Measurements from ENCODE around the gene CCDC68. TPM values are rescaled to one million over a fixed set of nuclear protein-coding genes. Genes with fewer than 3 reads are reported as not detected.

Gene CCDC68
- total and polyA plus RNA-seq, 3 donors from 2014 or later: 8.5 to 54.1 (median 35.7) TPM

GRCh38 chr18:54931152-54931551 lies 28.1 kb downstream of the CCDC68 start:
- no peak for TF ChIP-seq POLR2A (IDR thresholded peaks at IDR 0.05)
- H3K4me3 ChIP-seq: no peak overlapping the region

GRCh38 chr18:54928236-54928635 lies 31.0 kb downstream of the CCDC68 start:
- DNase-seq: no peak
- no peaks in the 10 kb centered on the region for H3K27me3 ChIP-seq
- no peak for TF ChIP-seq POLR2A (IDR thresholded peaks at IDR 0.05)
- no peak for TF ChIP-seq CTCF (IDR thresholded peaks at IDR 0.05)
- H3K36me3 ChIP-seq (ENCODE audit: low read depth, missing control alignments): no peaks in the 10 kb centered on the region
- intact Hi-C loops (cut with DNase I; ENCODE audit: low total_unique reads): no loop called here
- H3K9me3 ChIP-seq: no peaks in the 10 kb centered on the region
- H3K4me3 ChIP-seq: no peak overlapping the region
- no peaks in the 10 kb centered on the region for H3K4me1 ChIP-seq
- WGBS, 2 donors: 87 to 96% methylated on average over 2 of the region's 2 CpGs
- H3K27ac ChIP-seq: no peak overlapping the region

More at GRCh38 chr18:54931152-54931551, 28.1 kb downstream of the CCDC68 start:
- Histone ChIP-seq H3K4me1 (no peaks in the 10 kb centered on the region), H3K36me3 (ENCODE audit: low read depth, missing control alignments) (no peaks in the 10 kb centered on the region), H3K9me3 (no peaks in the 10 kb centered on the region), H3K27ac (no peak overlapping the region), H3K27me3 (no peaks in the 10 kb centered on the region)
- 93 to 100% methylated on average over 4 of the region's 4 CpGs for WGBS, 2 donors
- intact Hi-C loops (cut with DNase I; ENCODE audit: low total_unique reads): no loop called here
- DNase-seq: no peak

- Histone ChIP-seq H3K9me3 (no peaks in the 10 kb centered on the region), H3K4me1 (no peaks in the 10 kb centered on the region), H3K27ac (no peak overlapping the region), H3K36me3 (ENCODE audit: low read depth, missing control alignments) (no peaks in the 10 kb centered on the region), H3K4me3 (no peak overlapping the region), H3K27me3 (no peaks in the 10 kb centered on the region)
- WGBS, 2 donors: 94 to 96% methylated on average over 3 of the region's 3 CpGs
- no peak for DNase-seq
- TF ChIP-seq POLR2A (IDR thresholded peaks at IDR 0.05): no peak
- TF ChIP-seq CTCF (IDR thresholded peaks at IDR 0.05): no peak
- intact Hi-C loops (cut with DNase I; ENCODE audit: low total_unique reads): no loop called here
Observed at GRCh38 chr18:54926593-54927325, 32.5 kb downstream of the CCDC68 start.

- H3K4me1 ChIP-seq: no peaks in the 10 kb centered on the region
- H3K36me3 ChIP-seq (ENCODE audit: low read depth, missing control alignments): no peaks in the 10 kb centered on the region
Observed at GRCh38 chr18:54924948-54925347, 34.3 kb downstream of the CCDC68 start.

More at GRCh38 chr18:54924948-54925347, 34.3 kb downstream of the CCDC68 start:
- Histone ChIP-seq H3K9me3 (no peaks in the 10 kb centered on the region), H3K27ac (no peak overlapping the region), H3K4me3 (no peak overlapping the region), H3K27me3 (no peaks in the 10 kb centered on the region)
- intact Hi-C loops (cut with DNase I; ENCODE audit: low total_unique reads): no loop called here
- DNase-seq: no peak
- WGBS, 2 donors: 93 to 98% methylated on average over 1 of the region's 1 CpG
- TF ChIP-seq POLR2A (IDR thresholded peaks at IDR 0.05) (no peak), CTCF (IDR thresholded peaks at IDR 0.05) (no peak)

Data from testis (tissue), 3 donors.